Panc1 (cell line): ENCODE measurements around the gene TAP2. TPM values are rescaled to one million over a fixed set of nuclear protein-coding genes. Genes with fewer than 3 reads are reported as not detected.
A peak's percentile ranks its signal among the peaks of the same experiment; 100 is the strongest.

Experiments used
- ATAC-seq: fragments of 200-7000 bp; cut with Tn5 transposase; 2 replicates; pipeline ENCODE4 v1.9.1; 2020; ENCODE audit warnings: mild to moderate bottlenecking, moderate library complexity
- BruUV-seq: library from RNA; stranded (reverse); fragments of 400-500 nt; replicated peaks from 2 replicates; lab custom pipeline; 2021; lab: Mats Ljungman, UMichigan
- CTCF ChIA-PET: fragments of 300-600 bp; sonication (Branson Sonifier 250); formaldehyde crosslinking; loops from one replicate; lab custom pipeline; 2022; ENCODE audit warnings: antibody characterized with exemption; lab: Charles Lee
- POLR2A ChIA-PET: fragments of 300-600 bp; sonication (Branson Sonifier 250); formaldehyde crosslinking; loops from one replicate; lab custom pipeline; 2022; ENCODE audit warnings: antibody characterized with exemption; lab: Charles Lee
- DNase-seq: peaks from one replicate; pipeline ENCODE4 v3.0.0-alpha.2; 2010; ENCODE audit warnings: low read depth, low spot score
- H3K27ac ChIP-seq: 2 replicates; pipeline ENCODE4 v1.5.1; 2011; ENCODE audit warnings: mild to moderate bottlenecking, low read length, inconsistent platforms
- H3K27me3 ChIP-seq: fragments of 200-500 bp; sonication (Bioruptor generic); 2 replicates; pipeline ENCODE4 v1.6.0; 2014; ENCODE audit warnings: low read length, inconsistent platforms; ENCODE audit not compliant: control insufficient read depth, insufficient read depth
- H3K36me3 ChIP-seq: fragments of 200-500 bp; sonication (Bioruptor generic); 2 replicates; pipeline ENCODE4 v1.5.1; 2014; ENCODE audit warnings: inconsistent platforms, mild to moderate bottlenecking, low read length, moderate library complexity; ENCODE audit not compliant: control insufficient read depth, insufficient read depth
- H3K4me1 ChIP-seq: 2 replicates; pipeline ENCODE4 v1.5.1; 2011; ENCODE audit warnings: inconsistent platforms, mild to moderate bottlenecking, low read length, moderate library complexity; ENCODE audit not compliant: control insufficient read depth, insufficient read depth
- H3K4me3 ChIP-seq, 2 experiments: 2 replicates each; pipeline ENCODE4 v1.5.1; 2011 to 2012; ENCODE audit warnings: low read depth in 2 of 2, low read length in 2 of 2, mild to moderate bottlenecking in 2 of 2, inconsistent platforms in 1 of 2, moderate library complexity in 1 of 2
- H3K9me3 ChIP-seq: fragments of 200-500 bp; sonication (Bioruptor generic); 2 replicates; pipeline ENCODE4 v1.5.1; 2014; ENCODE audit warnings: low read depth, mild to moderate bottlenecking, inconsistent platforms, low read length, moderate library complexity; ENCODE audit not compliant: control insufficient read depth, insufficient read depth
- CTCF ChIP-seq: fragments of 450-650 bp; IDR thresholded peaks from 2 replicates; pipeline ENCODE4 v1.5.1; 2017; ENCODE audit warnings: mild to moderate bottlenecking
- POLR2AphosphoS5 ChIP-seq: IDR thresholded peaks from 2 replicates; pipeline ENCODE4 v1.6.1; 2012; ENCODE audit warnings: mild to moderate bottlenecking, low read depth, low read length, moderate library complexity
- SIN3A ChIP-seq: IDR thresholded peaks from 2 replicates; pipeline ENCODE4 v1.6.1; 2012; ENCODE audit warnings: low read depth, mild to moderate bottlenecking, low read length, moderate library complexity, borderline replicate concordance; ENCODE audit not compliant: insufficient read depth
- TCF7L2 ChIP-seq: IDR thresholded peaks from 2 replicates; pipeline ENCODE4 v1.6.1; 2011; ENCODE audit warnings: mild to moderate bottlenecking, low read depth, low read length, inconsistent platforms
- in situ Hi-C: cut with HindIII; loops from 2 replicates; pipeline ENCODE4 v1.10.0; 2016; ENCODE audit warnings: low sequenced_read_pairs, low pct_unique_long_range_greater_than_20kb
- intact Hi-C: fragments of 100-400 bp; cut with micrococcal nuclease; formaldehyde crosslinking; loops from one replicate; pipeline ENCODE4 v1.10.0; 2022; ENCODE audit not compliant: unreplicated experiment
- total RNA-seq: library from RNA; stranded (reverse); gene quantifications from one replicate; pipeline ENCODE4 v1.2.1, GENCODE V29; 2021; ENCODE audit not compliant: unreplicated experiment
- TF ChIP-seq, protein P1 (sequence below), 2 experiments: IDR thresholded peaks; 2 replicates each; pipeline ENCODE4 v1.6.1; 2011 to 2012; ENCODE audit warnings: low read depth in 2 of 2, control low read depth in 1 of 2, low read length in 1 of 2, mild to moderate bottlenecking in 1 of 2, moderate library complexity in 1 of 2; ENCODE audit not compliant: insufficient read depth in 1 of 2

Gene TAP2
- total RNA-seq, 1 experiment from 2014 or later, result 93.6 TPM

GRCh38 chr6:32796848-32797776 lies 41.4 kb downstream of the TAP2 start:
- peaks cover 3% of the 10 kb centered on the region for H3K4me1 ChIP-seq
- no peaks in the 10 kb centered on the region for H3K36me3 ChIP-seq
- ChIA-PET POLR2A (no interaction called here), CTCF (interaction anchor here (0.8 to 1.2 kb wide), 2 partner anchors 11 to 97 kb away, joined by 3 to 5 read pairs; no protein-coding TSS in a partner anchor)
- H3K27me3 ChIP-seq, result peaks cover 37% of the 10 kb centered on the region
- in situ Hi-C loops, result no loop called here
- intact Hi-C loops, result loop anchor here (5.0 kb wide), 2 partner anchors 365 to 380 kb away; no protein-coding TSS in a partner anchor
- peak; percentile 46 for DNase-seq
- no peak overlapping the region for H3K27ac ChIP-seq
- H3K9me3 ChIP-seq, result no peaks in the 10 kb centered on the region
- ATAC-seq, result peak; percentile 91
- H3K4me3 ChIP-seq, result peak overlapping the region; percentile 21 to 25
- no TSS peak for BruUV-seq
- peak; percentile 88 for TF ChIP-seq CTCF
- TF ChIP-seq, protein P1, sequence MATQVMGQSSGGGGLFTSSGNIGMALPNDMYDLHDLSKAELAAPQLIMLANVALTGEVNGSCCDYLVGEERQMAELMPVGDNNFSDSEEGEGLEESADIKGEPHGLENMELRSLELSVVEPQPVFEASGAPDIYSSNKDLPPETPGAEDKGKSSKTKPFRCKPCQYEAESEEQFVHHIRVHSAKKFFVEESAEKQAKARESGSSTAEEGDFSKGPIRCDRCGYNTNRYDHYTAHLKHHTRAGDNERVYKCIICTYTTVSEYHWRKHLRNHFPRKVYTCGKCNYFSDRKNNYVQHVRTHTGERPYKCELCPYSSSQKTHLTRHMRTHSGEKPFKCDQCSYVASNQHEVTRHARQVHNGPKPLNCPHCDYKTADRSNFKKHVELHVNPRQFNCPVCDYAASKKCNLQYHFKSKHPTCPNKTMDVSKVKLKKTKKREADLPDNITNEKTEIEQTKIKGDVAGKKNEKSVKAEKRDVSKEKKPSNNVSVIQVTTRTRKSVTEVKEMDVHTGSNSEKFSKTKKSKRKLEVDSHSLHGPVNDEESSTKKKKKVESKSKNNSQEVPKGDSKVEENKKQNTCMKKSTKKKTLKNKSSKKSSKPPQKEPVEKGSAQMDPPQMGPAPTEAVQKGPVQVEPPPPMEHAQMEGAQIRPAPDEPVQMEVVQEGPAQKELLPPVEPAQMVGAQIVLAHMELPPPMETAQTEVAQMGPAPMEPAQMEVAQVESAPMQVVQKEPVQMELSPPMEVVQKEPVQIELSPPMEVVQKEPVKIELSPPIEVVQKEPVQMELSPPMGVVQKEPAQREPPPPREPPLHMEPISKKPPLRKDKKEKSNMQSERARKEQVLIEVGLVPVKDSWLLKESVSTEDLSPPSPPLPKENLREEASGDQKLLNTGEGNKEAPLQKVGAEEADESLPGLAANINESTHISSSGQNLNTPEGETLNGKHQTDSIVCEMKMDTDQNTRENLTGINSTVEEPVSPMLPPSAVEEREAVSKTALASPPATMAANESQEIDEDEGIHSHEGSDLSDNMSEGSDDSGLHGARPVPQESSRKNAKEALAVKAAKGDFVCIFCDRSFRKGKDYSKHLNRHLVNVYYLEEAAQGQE (IDR thresholded peaks at IDR 0.05; ENCODE audit: insufficient read depth in 1 of 2, low read depth in 2 of 2, low read length in 1 of 2), result no peak

DNA sequence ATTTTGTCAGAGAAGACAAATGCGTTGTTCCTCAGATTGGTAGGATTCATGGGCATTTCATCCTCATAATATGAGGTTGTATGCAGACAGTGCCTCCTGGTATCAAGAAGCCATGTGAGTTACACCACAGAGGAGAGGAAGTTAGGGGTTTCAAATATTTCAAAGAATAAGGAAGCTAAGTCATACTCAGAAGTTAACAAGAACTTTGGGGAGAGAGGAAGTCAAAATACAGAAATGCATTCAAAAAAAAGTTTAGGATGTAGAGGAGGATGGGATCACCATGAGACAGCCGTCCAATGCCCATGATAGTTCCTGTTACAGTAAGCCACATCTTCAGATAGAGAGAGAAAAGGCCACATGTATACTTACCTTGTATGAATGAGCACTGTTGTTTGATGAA lies 44.0 kb downstream of the TAP2 start:
- H3K4me3 ChIP-seq, result no peak overlapping the region
- POLR2A ChIA-PET, result interaction anchor here (0.6 kb wide), 1 partner anchor 65 kb away, joined by 6 read pairs; no protein-coding TSS in a partner anchor
- DNase-seq (no peak), ATAC-seq (no peak)
- H3K4me1 ChIP-seq, result peaks cover 3% of the 10 kb centered on the region
- no peaks in the 10 kb centered on the region for H3K9me3 ChIP-seq
- BruUV-seq, result no TSS peak
- no peak overlapping the region for H3K27ac ChIP-seq
- in situ Hi-C loops (no loop called here), intact Hi-C loops (no loop called here)
- TF ChIP-seq TCF7L2 (no peak), POLR2AphosphoS5 (no peak), SIN3A (no peak), CTCF (no peak)
- TF ChIP-seq, protein P1 (IDR thresholded peaks at IDR 0.05; ENCODE audit: insufficient read depth in 1 of 2, low read depth in 2 of 2, low read length in 1 of 2), result no peak
- peaks cover 30% of the 10 kb centered on the region for H3K27me3 ChIP-seq
- no peaks in the 10 kb centered on the region for H3K36me3 ChIP-seq
- CTCF ChIA-PET, result no interaction called here
